ENCODE measurements around the gene KRTAP22-2. TPM values are rescaled to one million over a fixed set of nuclear protein-coding genes. Genes with fewer than 3 reads are reported as not detected.

Gene KRTAP22-2
- total and polyA plus RNA-seq, 2 of the 8 experiments (the other 6 are each of a cell fraction or from before 2014, with no cell fraction given): not detected

- CTCF ChIA-PET (ENCODE audit: partially characterized antibody): interaction anchor here (0.7 kb wide), 1 partner anchor 655 kb away, joined by 3 read pairs; no protein-coding TSS in a partner anchor
- H2BK15ac ChIP-seq (ENCODE audit: low read length): no peak within 1 kb of the TSS
- DNase-seq (ENCODE audit: low read depth in 1 of 2, low spot score in 2 of 2): no peak
- H3K23ac ChIP-seq (ENCODE audit: insufficient read length): no peak within 1 kb of the TSS
- no peak within 1 kb of the TSS for H2AFZ ChIP-seq (ENCODE audit: low read length)
- no peak within 1 kb of the TSS for H3K14ac ChIP-seq (ENCODE audit: insufficient read length)
- H3K4me1 ChIP-seq (replicated peaks in 1 of 4; ENCODE audit: control insufficient read depth in 3 of 4, insufficient read depth in 4 of 4, low read length in 3 of 4): no peaks in the 10 kb centered on the region
- no peak within 1 kb of the TSS for H4K91ac ChIP-seq (replicated peaks; ENCODE audit: insufficient read length, low read length)
- TF ChIP-seq CHD1 (IDR thresholded peaks at IDR 0.05; ENCODE audit: low read depth, low read length) (no peak), E2F6 (IDR thresholded peaks at IDR 0.05) (no peak), FOSL1 (IDR thresholded peaks at IDR 0.05; ENCODE audit: insufficient read depth, low read depth, low read length) (no peak), SP2 (IDR thresholded peaks at IDR 0.05; ENCODE audit: low read length) (no peak), KDM4A (IDR thresholded peaks at IDR 0.05; ENCODE audit: low read depth, low read length, severe bottlenecking) (no peak), BRCA1 (IDR thresholded peaks at IDR 0.05; ENCODE audit: low read depth, low read length) (no peak), EZH2 (IDR thresholded peaks at IDR 0.05; ENCODE audit: low read depth, low read length, severe bottlenecking) (no peak), BCL11A (IDR thresholded peaks at IDR 0.05; ENCODE audit: low read depth in 2 of 2, low read length in 2 of 2) (no peak), HDAC2 (IDR thresholded peaks at IDR 0.05; ENCODE audit: borderline replicate concordance in 1 of 2, low read depth in 2 of 2, low read length in 2 of 2) (no peak), GABPA (IDR thresholded peaks at IDR 0.05; ENCODE audit: borderline replicate concordance, insufficient read depth, low read length) (no peak), CBX8 (IDR thresholded peaks at IDR 0.05; ENCODE audit: borderline replicate concordance, low read depth, low read length) (no peak), GTF2F1 (IDR thresholded peaks at IDR 0.05; ENCODE audit: borderline replicate concordance, low read depth, low read length) (no peak), ZNF274 (IDR thresholded peaks at IDR 0.05; ENCODE audit: borderline replicate concordance, extremely low read depth, low read length) (no peak), KDM5A (IDR thresholded peaks at IDR 0.05; ENCODE audit: low read length) (no peak)
- H2BK20ac ChIP-seq (ENCODE audit: low read length): no peak within 1 kb of the TSS
- FAIRE-seq: no peak
- no peaks in the 10 kb centered on the region for H3K79me2 ChIP-seq (ENCODE audit: control insufficient read depth in 1 of 2, insufficient read depth in 2 of 2, low read length in 2 of 2)
- H3K23me2 ChIP-seq (ENCODE audit: low read depth, low read length): no peaks in the 10 kb centered on the region
- H3K27ac ChIP-seq (ENCODE audit: low read depth, low read length): no peak within 1 kb of the TSS
- H3K79me1 ChIP-seq (ENCODE audit: low read depth, low read length): no peaks in the 10 kb centered on the region
- no peak within 1 kb of the TSS for H3K4me2 ChIP-seq (ENCODE audit: insufficient read depth in 1 of 2, low read depth in 2 of 2, low read length in 2 of 2)
- no peak within 1 kb of the TSS for H4K8ac ChIP-seq (ENCODE audit: extremely low read depth, insufficient read depth, low read length)
- no peak within 1 kb of the TSS for H2AK5ac ChIP-seq (ENCODE audit: low read depth, low read length)
- H2BK120ac ChIP-seq (replicated peaks; ENCODE audit: low read depth, low read length): no peak within 1 kb of the TSS
- no peak within 1 kb of the TSS for H3K4me3 ChIP-seq (ENCODE audit: extremely low read depth in 1 of 4, insufficient read depth in 2 of 4, low read depth in 3 of 4, low read length in 4 of 4)
- 0% methylated on average over 1 of the region's 1 CpG; no CpG with 5 or more reads in 1 of the 2 experiments for WGBS, 2 experiments (ENCODE audit: extremely low coverage in 1 of 2, insufficient coverage in 1 of 2, insufficient read length in 1 of 2, insufficient replicate concordance in 2 of 2, low coverage in 1 of 2, low lambda C conversion rate in 2 of 2, missing lambda C conversion rate in 1 of 2)
- H2BK5ac ChIP-seq (ENCODE audit: low read depth, low read length): no peak within 1 kb of the TSS
- no peaks in the 10 kb centered on the region for H3K27me3 ChIP-seq (replicated peaks in 1 of 4; ENCODE audit: control insufficient read depth in 3 of 4, extremely low read depth in 1 of 4, insufficient read depth in 3 of 4, low read length in 3 of 4)
- H3K36me3 ChIP-seq (ENCODE audit: control insufficient read depth in 2 of 4, insufficient read depth in 4 of 4, low read length in 3 of 4): no peaks in the 10 kb centered on the region
- H4K5ac ChIP-seq (ENCODE audit: insufficient read length, low read depth, low read length): no peak within 1 kb of the TSS
- no peak within 1 kb of the TSS for H3K4ac ChIP-seq (replicated peaks; ENCODE audit: insufficient read length, low read depth, low read length)
- no peak within 1 kb of the TSS for H3K18ac ChIP-seq (ENCODE audit: extremely low read depth, low read length)
- H3K9me3 ChIP-seq (ENCODE audit: insufficient read depth in 2 of 2, low read depth in 1 of 2, low read length in 1 of 2): no peaks in the 10 kb centered on the region
- H4K20me1 ChIP-seq (replicated peaks in 1 of 2; ENCODE audit: control insufficient read depth in 1 of 2, insufficient read depth in 2 of 2, low read length in 2 of 2): no peaks in the 10 kb centered on the region
- no peak within 1 kb of the TSS for H3K56ac ChIP-seq (replicated peaks; ENCODE audit: insufficient read length, low read depth, low read length)
- POLR2A ChIA-PET (ENCODE audit: partially characterized antibody): no interaction called here
- H2BK12ac ChIP-seq (ENCODE audit: low read depth, low read length): no peak within 1 kb of the TSS
- no peak within 1 kb of the TSS for H3K9ac ChIP-seq (replicated peaks in 1 of 4; ENCODE audit: extremely low read depth in 1 of 4, low read depth in 3 of 4, low read length in 3 of 4)
These were observed 10.6 kb upstream of the KRTAP22-2 start, which contains the start of gene KRTAP22-1 for GRCh38 chr21:30600787-30601186. TSS of gene KRTAP22-1 (plus strand) at chr21:30601087.
